Trophoblast cell (in vitro differentiated cells and primary cell): ENCODE results near the gene ANKDD1B.
"Not testable (repeated sequence)": the region's sequence is repeated elsewhere in the genome, so short reads cannot be mapped to it uniquely, and the experiment has no call there.

ENCODE experiments used
- DNase-seq, 2 donors: peaks; one replicate each; pipeline ENCODE4 v3.0.0-alpha.2; 2016
- H2AFZ ChIP-seq: 2 replicates; pipeline ENCODE4 v1.6.1; 2013; ENCODE audit warnings: low read length, moderate library complexity, mild to moderate bottlenecking; ENCODE audit not compliant: insufficient read depth, poor library complexity
- H2AK5ac ChIP-seq: 2 replicates; pipeline ENCODE4 v1.6.1; 2013; ENCODE audit warnings: mild to moderate bottlenecking, low read length
- H2BK120ac ChIP-seq: 2 replicates; pipeline ENCODE4 v1.6.1; 2013; ENCODE audit warnings: low read length, mild to moderate bottlenecking, moderate library complexity; ENCODE audit not compliant: insufficient read depth, poor library complexity
- H2BK12ac ChIP-seq: 2 replicates; pipeline ENCODE4 v1.6.1; 2013; ENCODE audit warnings: mild to moderate bottlenecking, low read length, moderate library complexity
- H2BK5ac ChIP-seq: 2 replicates; pipeline ENCODE4 v1.6.1; 2013; ENCODE audit warnings: low read length, low read depth, moderate library complexity, mild to moderate bottlenecking; ENCODE audit not compliant: poor library complexity
- H3K14ac ChIP-seq: 2 replicates; pipeline ENCODE4 v1.6.1; 2013; ENCODE audit warnings: mild to moderate bottlenecking, low read length
- H3K18ac ChIP-seq: 2 replicates; pipeline ENCODE4 v1.6.1; 2013; ENCODE audit warnings: mild to moderate bottlenecking, low read length
- H3K23ac ChIP-seq: 2 replicates; pipeline ENCODE4 v1.6.1; 2013; ENCODE audit warnings: low read length
- H3K27ac ChIP-seq: 2 replicates; pipeline ENCODE4 v1.5.1; 2013; ENCODE audit warnings: low read depth, mild to moderate bottlenecking, inconsistent platforms, low read length, moderate library complexity
- H3K27me3 ChIP-seq: 2 replicates; pipeline ENCODE4 v1.6.1; 2013; ENCODE audit warnings: inconsistent platforms, mild to moderate bottlenecking, low read length, moderate library complexity; ENCODE audit not compliant: insufficient read depth
- H3K36me3 ChIP-seq, 2 experiments: 1 replicate in 1 of 2; 2 replicates in 1 of 2; pipeline ENCODE4 v1.6.1; 2013; ENCODE audit warnings: low read length in 2 of 2, mild to moderate bottlenecking in 2 of 2, moderate library complexity in 1 of 2; ENCODE audit not compliant: insufficient read depth in 2 of 2, control insufficient read depth in 1 of 2
- H3K4ac ChIP-seq: 2 replicates; pipeline ENCODE4 v1.6.1; 2013; ENCODE audit warnings: low read depth, mild to moderate bottlenecking, low read length, moderate library complexity
- H3K4me1 ChIP-seq, 2 experiments: 1 replicate in 1 of 2; 2 replicates in 1 of 2; pipeline ENCODE4 v1.6.1; 2013; ENCODE audit warnings: low read length in 2 of 2, mild to moderate bottlenecking in 2 of 2, moderate library complexity in 1 of 2; ENCODE audit not compliant: insufficient read depth in 2 of 2, control insufficient read depth in 1 of 2
- H3K4me2 ChIP-seq: 2 replicates; pipeline ENCODE4 v1.6.1; 2013; ENCODE audit warnings: inconsistent platforms, mild to moderate bottlenecking, low read length, moderate library complexity
- H3K4me3 ChIP-seq: 2 replicates; pipeline ENCODE4 v1.5.1; 2013; ENCODE audit warnings: mild to moderate bottlenecking, low read depth, low read length, inconsistent platforms
- H3K79me1 ChIP-seq: one replicate; pipeline ENCODE4 v1.6.1; 2013; ENCODE audit warnings: low read length
- H3K79me2 ChIP-seq: 2 replicates; pipeline ENCODE4 v1.6.1; 2013; ENCODE audit warnings: low read length, mild to moderate bottlenecking; ENCODE audit not compliant: control insufficient read depth, insufficient read depth, poor library complexity
- H3K9ac ChIP-seq: 2 replicates; pipeline ENCODE4 v1.6.1; 2013; ENCODE audit warnings: mild to moderate bottlenecking, low read length
- H3K9me3 ChIP-seq: 2 replicates; pipeline ENCODE4 v1.6.1; 2013; ENCODE audit warnings: low read depth, mild to moderate bottlenecking, control low read depth, inconsistent platforms, low read length; ENCODE audit not compliant: insufficient read depth
- H4K12ac ChIP-seq: 2 replicates; pipeline ENCODE4 v1.6.1; 2013; ENCODE audit warnings: low read depth, mild to moderate bottlenecking, low read length, moderate library complexity
- H4K8ac ChIP-seq: 2 replicates; pipeline ENCODE4 v1.6.1; 2013; ENCODE audit warnings: low read depth, mild to moderate bottlenecking, low read length, moderate library complexity
- H4K91ac ChIP-seq: one replicate; pipeline ENCODE4 v1.6.1; 2013; ENCODE audit warnings: low read depth, mild to moderate bottlenecking, low read length, moderate library complexity
- WGBS: extraction: QIAGEN DNeasy Blood & Tissue Kit; methylation state at CpG from one replicate; pipeline ENCODE4 v1.1.7; 2013; ENCODE audit warnings: missing lambda C conversion rate; ENCODE audit not compliant: insufficient read length, insufficient coverage; ENCODE audit errors: extremely low coverage; 5-methylcytosine and 5-hydroxymethylcytosine counted together

The ANKDD1B gene

DNA sequence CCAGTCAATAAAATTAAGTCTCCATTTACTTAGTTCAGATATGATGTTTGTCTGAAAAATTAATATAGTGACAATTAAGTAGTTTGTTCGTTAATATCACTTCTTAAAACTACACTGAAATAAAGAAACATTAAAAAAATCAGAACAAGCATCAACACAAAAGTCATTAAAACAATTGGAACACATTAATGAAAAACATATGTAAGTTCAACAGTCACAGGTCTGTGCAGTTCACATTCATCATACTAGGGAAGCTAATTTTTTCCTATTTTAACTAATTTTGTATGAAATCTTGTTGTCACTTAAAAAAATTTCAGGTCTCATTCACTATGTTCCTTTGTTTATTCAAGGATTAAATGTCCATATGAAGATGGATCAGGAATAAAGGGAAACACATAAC is 83.5 kb downstream of the ANKDD1B start:
- no peak overlapping the region for H3K4ac ChIP-seq
- H3K4me3 ChIP-seq = no peak overlapping the region
- no peak overlapping the region for H2BK120ac ChIP-seq
- H4K12ac ChIP-seq = no peak overlapping the region
- no peak overlapping the region for H2BK5ac ChIP-seq
- H3K4me2 ChIP-seq = no peak overlapping the region
- no peaks in the 10 kb centered on the region for H3K4me1 ChIP-seq
- H3K9ac ChIP-seq = no peak overlapping the region
- H3K14ac ChIP-seq = no peak overlapping the region
- no peak overlapping the region for H2AFZ ChIP-seq
- no peak overlapping the region for H3K23ac ChIP-seq
- no peak overlapping the region for H4K91ac ChIP-seq
- H3K79me1 ChIP-seq = no peaks in the 10 kb centered on the region
- H3K36me3 ChIP-seq = peaks cover 2 to 3% of the 10 kb centered on the region in 2 experiments
- no peaks in the 10 kb centered on the region for H3K79me2 ChIP-seq
- H2AK5ac ChIP-seq = no peak overlapping the region
- H3K9me3 ChIP-seq = no peaks in the 10 kb centered on the region
- H3K27ac ChIP-seq = no peak overlapping the region
- WGBS = no CpG with 5 or more reads among the region's 1 CpG
- no peak overlapping the region for H4K8ac ChIP-seq
- H3K18ac ChIP-seq = no peak overlapping the region
- H2BK12ac ChIP-seq = no peak overlapping the region
- H3K27me3 ChIP-seq = no peaks in the 10 kb centered on the region
- no peak for DNase-seq

DNA sequence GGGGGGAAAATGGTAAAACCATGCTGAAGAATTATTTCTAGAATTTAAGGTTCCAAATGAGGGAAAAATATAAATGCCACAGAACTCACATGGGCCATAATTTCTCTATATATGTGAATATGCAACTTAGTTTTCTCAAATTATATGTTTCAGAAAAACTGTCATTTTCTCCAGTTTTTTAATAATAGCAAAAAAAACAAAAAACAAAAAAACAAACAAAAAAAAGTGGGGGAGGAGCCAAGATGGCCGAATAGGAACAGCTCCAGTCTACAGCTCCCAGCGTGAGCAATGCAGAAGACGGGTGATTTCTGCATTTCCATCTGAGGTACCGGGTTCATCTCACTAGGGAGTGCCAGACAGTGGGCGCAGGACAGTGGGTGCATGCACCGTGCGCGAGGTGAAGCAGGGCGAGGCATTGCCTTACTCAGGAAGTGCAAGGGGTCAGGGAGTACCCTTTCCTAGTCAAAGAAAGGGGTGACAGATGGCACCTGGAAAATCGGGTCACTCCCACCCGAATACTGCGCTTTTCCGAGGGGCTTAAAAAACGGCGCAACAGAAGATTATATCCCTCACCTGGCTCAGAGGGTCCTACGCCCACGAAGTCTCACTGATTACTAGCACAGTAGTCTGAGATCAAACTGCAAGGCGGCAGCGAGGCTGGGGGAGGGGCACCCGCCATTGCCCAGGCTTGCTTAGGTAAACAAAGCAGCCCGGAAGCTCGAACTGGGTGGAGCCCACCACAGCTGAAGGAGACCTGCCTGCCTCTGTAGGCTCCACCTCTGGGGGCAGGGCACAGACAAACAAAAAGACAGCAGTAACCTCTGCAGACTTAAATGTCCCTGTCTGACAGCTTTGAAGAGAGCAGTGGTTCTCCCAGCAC is 84.5 kb downstream of the ANKDD1B start:
- peak overlapping the region; percentile 54 for H4K8ac ChIP-seq
- H2AFZ ChIP-seq, H3K9me3 ChIP-seq, DNase-seq, H3K18ac ChIP-seq, H3K4me1 ChIP-seq, H3K79me2 ChIP-seq, H3K36me3 ChIP-seq, H3K9ac ChIP-seq, H3K79me1 ChIP-seq, H3K27me3 ChIP-seq, H2BK120ac ChIP-seq, H3K27ac ChIP-seq, H2BK5ac ChIP-seq, H3K14ac ChIP-seq, H2BK12ac ChIP-seq, H3K4me3 ChIP-seq, H3K4me2 ChIP-seq, H4K91ac ChIP-seq, H2AK5ac ChIP-seq, H3K23ac ChIP-seq, H4K12ac ChIP-seq, H3K4ac ChIP-seq: not testable (repeated sequence)
- WGBS = no CpG with 5 or more reads among the region's 22 CpGs

DNA sequence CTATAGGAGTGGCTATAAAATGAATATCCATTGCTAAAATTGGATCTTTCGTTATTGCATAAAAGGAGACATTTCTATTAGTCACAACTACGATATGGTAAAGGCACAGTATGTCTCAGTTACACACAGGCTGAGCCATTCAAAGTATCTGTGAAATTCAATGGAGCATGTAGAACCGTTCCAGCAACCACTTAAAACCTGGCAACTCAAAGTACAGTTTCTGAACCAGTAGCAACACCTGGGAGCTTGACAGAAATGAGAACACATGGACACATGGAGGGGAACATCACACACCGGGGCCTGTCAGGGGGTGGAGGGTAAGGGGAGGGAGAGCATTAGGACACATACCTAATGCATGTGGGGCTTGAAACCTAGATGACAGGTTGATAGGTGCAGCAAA is 90.6 kb downstream of the ANKDD1B start:
- no peaks in the 10 kb centered on the region for H3K79me1 ChIP-seq
- H3K27me3 ChIP-seq = no peaks in the 10 kb centered on the region
- no peak overlapping the region for H2AFZ ChIP-seq
- H2BK12ac ChIP-seq = no peak overlapping the region
- H4K8ac ChIP-seq = no peak overlapping the region
- no peak overlapping the region for H3K4me2 ChIP-seq
- H2BK5ac ChIP-seq = no peak overlapping the region
- DNase-seq = peak in 1 of 2 donors; percentile 18
- no peaks in the 10 kb centered on the region for H3K9me3 ChIP-seq
- H3K23ac ChIP-seq = no peak overlapping the region
- WGBS = no CpG with 5 or more reads among the region's 4 CpGs
- H3K27ac ChIP-seq = no peak overlapping the region
- no peak overlapping the region for H2AK5ac ChIP-seq
- no peak overlapping the region for H3K18ac ChIP-seq
- no peak overlapping the region for H3K4ac ChIP-seq
- H2BK120ac ChIP-seq = no peak overlapping the region
- no peak overlapping the region for H4K91ac ChIP-seq
- no peak overlapping the region for H3K4me3 ChIP-seq
- no peaks in the 10 kb centered on the region for H3K79me2 ChIP-seq
- no peak overlapping the region for H3K9ac ChIP-seq
- H3K36me3 ChIP-seq = peaks cover 2 to 3% of the 10 kb centered on the region in 2 experiments
- no peaks in the 10 kb centered on the region for H3K4me1 ChIP-seq
- no peak overlapping the region for H4K12ac ChIP-seq
- H3K14ac ChIP-seq = no peak overlapping the region

DNA sequence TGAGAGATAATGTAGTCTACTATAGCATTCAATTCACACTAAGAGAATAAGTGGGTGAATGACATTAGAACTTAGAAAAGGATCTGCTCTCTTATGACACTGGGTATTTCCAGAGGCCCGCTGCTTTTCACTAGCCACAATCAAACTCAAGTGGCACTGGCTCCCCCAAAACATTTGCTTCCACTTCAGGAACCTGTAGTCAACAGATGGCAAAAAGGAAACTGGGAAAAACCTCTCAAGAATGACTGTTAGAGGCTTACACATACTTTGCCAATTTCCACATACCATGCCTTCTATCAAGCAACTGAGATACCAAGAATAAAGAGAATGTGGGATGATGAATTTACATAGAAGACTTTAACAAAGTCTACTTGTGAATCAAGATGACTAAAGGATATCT is 94.8 kb downstream of the ANKDD1B start:
- Histone ChIP-seq H3K36me3 (peaks cover 3% of the 10 kb centered on the region in 2 experiments), H4K91ac (no peak overlapping the region), H2AK5ac (no peak overlapping the region), H3K4me3 (no peak overlapping the region), H3K14ac (no peak overlapping the region), H3K4ac (no peak overlapping the region), H2BK5ac (no peak overlapping the region), H3K4me2 (no peak overlapping the region), H2AFZ (no peak overlapping the region), H3K27me3 (no peaks in the 10 kb centered on the region), H3K23ac (no peak overlapping the region), H4K12ac (no peak overlapping the region), H3K27ac (no peak overlapping the region), H3K9ac (no peak overlapping the region), H3K9me3 (no peaks in the 10 kb centered on the region), H2BK12ac (no peak overlapping the region), H3K4me1 (no peaks in the 10 kb centered on the region), H4K8ac (no peak overlapping the region), H3K79me2 (no peaks in the 10 kb centered on the region), H3K18ac (no peak overlapping the region), H2BK120ac (no peak overlapping the region), H3K79me1 (no peaks in the 10 kb centered on the region)
- DNase-seq = no peak
- no CpG with 5 or more reads among the region's 1 CpG for WGBS
